Stimulated activated CD8-positive, alpha-beta memory T cell treated with anti-CD3 and anti-CD28 coated beads, Interleukin-15, amount 100 ng/mL, for 1 hour (primary cell): ENCODE data around the gene IP6K3.

Experiments used
- DNase-seq: peaks from one replicate; pipeline ENCODE4 v3.0.0-alpha.2; 2020; ENCODE audit warnings: low read depth

The IP6K3 gene

DNA sequence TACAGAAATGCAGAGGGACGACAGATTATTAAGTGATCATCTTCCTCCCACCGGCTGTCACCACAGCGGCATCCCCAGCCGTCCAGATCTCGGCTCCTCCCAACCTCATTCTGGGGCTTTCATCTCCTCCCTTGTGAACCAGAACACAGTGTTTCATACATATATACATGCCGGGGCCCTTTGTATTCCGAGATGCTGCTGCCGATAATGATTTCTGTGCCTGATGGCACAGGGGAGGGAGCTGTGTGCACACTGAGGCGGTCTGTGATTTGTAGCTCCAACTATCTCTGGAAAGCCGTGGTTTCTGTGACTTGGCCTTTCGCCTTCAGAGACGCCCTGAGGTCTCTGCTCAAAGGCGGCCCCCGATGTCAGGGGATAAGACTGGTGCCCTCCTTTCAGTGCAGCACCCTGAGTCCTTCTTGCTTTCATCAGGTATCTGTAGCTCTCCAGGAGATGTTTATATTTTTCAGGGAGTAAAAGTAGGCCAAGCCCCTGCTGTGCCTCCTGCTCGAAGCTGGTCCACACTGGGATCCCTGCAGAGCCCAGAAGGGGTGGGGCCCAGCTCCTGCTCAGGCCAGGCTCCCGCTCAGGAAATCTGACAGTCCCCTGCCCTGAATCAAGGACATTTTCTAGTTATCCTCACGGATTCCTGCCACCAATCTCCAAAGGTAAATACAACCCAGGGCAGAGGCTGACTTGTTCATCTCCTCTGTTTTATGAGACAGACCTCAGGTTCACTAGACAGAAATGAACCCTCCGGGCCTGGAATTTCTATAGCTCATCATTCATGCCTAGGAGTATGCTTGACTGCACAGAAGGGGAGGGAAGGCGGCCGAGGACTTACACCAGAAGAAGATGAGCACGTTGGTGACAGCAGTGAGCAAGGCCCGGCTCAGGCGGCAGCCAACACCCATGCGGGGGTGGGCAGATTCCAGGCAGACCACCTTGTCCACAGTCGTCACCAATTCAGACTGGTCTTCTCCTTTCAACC lies 31.0 kb upstream of the IP6K3 start:
- no peak for DNase-seq

DNA sequence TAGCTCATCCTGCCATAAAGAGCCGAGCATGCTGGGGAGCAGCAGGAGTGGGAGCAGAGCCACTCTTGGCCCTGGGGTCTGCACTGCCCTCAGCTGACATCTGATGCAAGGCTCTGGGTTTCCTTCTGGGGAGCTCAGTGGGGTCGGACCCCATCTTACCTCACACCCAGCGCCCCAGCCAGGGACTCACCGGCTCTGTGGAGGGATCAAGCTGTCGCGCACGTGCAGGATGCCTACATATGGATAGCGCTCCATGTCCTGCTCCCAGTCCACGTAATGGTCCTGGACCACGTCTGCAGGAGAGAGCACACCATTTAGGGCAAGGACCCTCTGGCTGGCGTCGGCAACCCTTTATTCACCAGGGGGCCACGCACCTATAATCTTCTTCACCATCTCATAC lies 30.1 kb upstream of the IP6K3 start:
- no peak for DNase-seq

DNA sequence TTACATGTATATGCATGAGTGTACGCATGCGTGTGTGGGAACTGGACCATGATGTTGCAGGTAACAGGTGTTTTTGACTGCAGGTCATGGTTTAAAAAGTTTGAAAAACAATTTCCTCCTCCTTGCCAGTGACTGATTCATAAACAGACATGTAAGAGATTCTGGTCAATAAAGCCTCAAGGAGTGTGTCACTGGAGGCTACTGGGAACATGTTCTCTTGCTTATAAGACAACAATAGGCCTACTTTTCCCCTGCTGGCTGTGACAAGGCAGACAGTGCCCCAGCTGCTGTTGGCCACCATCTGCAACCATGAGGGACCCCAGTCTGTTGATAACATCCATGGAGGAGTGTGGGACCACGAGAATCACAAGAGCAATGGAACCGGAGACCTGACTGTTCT lies 29.5 kb upstream of the IP6K3 start:
- DNase-seq, result no peak

DNA sequence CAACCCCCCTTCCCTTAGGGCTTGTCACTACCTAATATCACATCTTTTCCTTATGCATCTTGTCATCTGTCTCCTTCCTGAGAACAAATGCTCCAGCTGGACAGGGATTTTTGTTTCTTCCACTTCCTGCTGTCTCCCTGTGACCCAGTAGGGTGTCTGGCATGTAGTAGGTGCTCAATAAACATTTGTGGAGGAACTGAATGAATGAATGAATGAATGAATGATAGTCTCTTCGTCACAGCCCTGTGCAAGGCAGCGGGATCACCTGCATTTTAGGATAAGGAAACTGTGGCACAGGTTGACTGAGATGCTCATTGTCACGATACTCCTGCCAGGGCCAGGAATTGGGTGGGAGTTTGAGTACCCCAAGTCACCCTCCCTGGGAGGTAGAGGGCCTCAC lies 28.1 kb upstream of the IP6K3 start:
- no peak for DNase-seq

DNA sequence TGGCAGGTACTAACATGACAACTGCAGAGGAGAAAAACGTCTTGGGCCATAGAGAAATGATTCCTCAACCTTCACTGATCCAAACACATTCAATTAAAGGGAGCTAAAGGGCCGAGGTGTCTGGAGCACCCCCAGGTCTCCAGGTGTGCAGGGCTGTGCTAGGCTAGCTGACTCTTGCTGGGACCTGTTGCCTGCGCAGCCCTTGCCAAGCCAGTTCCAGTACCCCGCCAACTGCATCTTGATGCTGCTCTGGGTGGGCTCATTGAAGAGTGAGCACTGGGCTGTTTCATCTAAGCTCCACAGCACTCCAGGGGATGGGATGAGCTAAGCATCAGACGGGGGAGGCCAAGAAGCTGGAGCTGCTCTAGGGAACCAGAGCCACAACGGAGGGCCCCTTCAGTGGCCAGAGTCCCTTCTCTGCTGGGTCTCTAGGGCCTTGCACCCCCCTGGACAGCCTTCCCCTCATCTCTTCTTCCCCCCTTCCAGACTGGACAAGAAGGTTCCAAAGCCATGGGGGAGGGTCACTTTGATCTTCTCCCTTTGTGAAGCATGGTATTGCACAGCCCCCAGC lies 26.3 kb upstream of the IP6K3 start:
- no peak for DNase-seq

DNA sequence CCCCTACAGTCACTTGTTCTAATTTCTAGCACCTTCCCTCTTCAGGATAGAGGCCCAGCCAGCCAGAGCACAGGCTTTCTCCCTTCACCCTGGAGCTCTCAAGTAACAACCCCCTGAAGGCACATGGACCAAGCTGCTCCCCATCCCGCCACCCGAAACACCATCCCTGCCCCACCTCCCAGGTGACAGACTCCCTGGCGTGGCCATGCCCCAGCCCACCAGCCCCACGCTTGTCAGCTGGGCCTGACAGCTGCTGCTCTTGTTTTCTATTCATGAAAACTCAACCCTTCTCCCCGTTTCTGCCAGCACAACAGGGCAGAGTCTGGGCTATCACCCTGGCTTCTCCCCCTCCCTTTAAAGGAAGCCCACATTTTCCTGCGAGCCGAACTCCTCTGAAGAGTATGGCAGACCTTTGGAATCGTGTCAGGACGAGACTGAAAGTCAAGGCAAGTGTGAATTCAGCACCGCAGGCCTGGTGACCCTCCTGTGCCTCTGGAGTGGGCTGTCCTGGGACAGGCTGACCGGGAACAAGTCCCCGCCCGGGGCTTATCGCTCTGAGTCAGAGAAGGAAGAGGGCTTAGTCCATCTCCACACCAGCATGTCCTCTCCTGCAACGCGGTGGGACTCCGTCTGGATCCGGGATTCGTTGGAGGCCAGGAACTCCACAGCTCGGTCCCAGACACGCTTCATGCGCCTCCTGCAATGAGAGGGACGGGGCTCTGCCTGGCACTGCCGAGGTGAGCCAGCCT lies 25.6 kb upstream of the IP6K3 start:
- no peak for DNase-seq

DNA sequence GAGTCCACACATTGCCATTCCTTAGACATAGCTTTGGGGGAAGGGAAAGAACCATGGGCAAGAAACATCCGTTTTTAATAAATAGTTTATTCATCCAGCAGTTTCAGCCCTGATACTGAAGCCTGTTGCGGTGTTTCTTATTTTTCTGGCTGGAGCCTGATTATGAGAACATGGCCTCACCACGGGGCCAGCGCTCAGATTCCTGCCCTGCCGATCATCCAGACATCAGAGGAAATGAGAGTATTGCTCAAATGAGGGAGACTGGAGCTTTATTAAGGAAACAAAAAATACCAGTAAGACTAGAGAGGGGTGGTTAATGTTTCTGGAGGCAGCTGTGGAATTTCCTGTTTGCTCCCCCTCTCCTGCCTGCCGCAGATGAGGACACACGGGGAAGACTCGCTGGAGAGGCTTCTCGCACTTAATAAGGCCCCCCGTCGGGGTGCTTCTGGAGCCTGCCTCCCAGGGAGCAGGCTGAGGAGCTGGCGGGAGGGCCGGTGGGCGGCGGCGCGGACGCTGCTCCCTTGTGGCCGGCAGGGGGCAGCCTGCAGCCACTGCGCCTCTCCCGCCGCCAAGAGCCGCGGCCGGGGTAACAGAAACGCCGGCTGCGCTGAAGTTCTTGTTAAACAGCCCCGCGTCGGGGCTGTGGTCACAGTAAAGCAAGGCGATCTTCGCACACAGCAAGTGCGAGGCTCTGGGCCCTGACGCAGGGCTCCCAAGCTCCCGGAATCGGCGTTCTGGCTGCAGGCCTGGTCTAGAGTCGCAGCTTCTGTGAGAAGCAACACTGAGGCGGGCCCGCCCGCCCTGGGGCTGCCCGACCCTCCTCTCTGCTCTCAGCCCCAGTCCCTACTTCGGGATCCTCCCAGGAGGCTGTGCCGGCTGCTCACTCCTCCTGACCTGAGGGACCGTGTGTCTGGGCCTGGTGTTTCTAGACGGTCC lies 24.7 kb upstream of the IP6K3 start:
- peak; percentile 24 for DNase-seq

DNA sequence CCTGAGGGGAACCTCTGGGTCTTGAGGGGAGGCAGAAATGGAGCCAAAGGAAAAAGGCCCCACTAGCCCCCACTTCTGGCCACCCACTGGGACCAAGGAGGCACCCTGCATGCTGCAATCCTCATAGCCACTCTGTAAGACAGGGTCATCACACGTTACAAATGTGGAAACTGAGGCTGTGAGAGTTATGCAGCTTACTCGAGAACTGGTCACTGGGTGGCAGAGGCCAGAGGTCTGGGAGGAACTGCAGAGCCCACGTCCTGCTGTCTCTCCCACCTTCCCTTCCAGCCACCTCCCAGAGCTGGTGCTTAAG lies 24.1 kb upstream of the IP6K3 start:
- DNase-seq, result no peak

DNA sequence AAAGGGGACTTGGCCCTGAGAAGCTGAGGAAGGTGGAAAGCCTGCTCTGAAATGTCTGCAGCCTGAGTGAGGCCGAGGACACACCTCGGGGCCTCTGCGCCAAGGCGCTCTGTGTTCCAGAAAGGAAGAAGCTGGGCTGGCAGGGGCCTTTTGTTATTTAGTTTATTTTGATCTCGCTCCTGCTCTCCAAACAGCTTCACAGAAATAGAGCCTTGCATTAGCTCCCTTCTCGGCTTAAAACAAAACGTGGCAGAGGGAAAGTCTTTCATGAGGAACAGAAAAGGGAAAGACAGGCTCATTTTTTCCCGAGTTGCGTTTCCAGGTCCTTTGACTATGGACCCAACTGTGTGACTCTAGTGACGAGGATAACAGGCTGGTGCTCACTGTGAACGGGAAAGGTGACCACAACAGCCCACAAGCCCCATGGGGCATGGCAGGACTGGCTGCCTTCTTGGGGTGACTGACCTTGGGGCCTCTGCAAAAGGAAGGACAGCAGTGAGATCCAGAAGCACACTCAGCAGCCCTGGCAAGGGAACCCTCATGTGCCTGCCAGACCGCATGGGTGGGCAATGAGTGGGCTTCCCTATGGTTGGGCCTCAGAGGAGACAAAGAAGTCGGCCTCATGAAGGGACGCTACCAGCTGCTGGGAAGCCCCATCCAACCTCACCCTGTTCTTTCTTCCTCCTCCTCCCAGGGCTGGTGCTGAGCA lies 23.6 kb upstream of the IP6K3 start:
- DNase-seq, result no peak

DNA sequence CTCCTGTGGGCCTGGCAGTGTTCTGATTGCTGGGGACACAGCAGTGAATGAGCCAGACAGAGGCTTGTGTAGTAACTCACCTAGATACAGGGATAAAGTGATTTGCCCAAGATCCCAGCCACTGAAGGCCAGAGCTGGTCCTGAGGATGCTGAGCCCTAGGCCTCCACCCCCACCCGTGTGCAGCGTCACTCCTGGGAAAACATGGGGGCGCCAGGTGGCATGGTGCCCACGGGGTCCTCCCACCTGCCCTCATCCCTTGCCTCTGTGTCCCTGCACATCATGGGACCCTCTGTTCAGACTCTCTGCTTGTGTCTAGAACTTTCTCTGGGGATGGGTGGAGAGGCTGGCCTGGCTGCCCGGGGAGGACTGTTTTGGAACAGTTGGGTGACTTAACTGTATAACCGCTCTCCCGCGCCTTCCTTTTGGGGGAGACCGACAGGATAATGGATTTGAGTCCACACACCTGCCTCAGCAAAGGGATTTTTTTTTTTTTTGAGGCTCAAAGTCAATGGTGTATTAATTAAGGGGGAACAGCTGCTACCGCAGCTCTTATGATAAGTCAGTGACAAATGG lies 22.6 kb upstream of the IP6K3 start:
- DNase-seq, result no peak

DNA sequence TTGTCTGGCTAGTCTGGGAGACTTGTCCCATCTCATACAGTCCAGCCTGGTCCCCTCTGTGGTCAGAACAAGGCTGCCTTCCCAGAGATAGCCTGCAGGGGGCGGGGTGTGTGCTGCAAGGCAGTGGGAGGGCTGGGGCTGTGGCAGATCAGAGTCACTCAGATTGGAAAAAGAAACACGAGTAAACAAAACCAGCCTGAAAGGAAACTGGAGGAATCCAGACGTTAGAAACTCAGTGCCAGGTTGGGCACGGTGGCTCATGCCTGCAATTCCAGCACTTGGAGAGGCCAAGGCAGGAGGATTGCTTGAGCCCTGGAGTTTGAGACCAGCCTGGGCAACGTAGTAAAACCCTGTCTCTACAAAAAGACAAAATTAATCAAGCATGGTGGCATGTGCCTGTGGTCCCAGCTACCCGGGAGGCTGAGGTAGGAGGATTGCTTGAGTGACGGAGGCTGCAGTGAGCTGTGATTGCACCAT lies 22.0 kb upstream of the IP6K3 start:
- DNase-seq, result peak; percentile 58

DNA sequence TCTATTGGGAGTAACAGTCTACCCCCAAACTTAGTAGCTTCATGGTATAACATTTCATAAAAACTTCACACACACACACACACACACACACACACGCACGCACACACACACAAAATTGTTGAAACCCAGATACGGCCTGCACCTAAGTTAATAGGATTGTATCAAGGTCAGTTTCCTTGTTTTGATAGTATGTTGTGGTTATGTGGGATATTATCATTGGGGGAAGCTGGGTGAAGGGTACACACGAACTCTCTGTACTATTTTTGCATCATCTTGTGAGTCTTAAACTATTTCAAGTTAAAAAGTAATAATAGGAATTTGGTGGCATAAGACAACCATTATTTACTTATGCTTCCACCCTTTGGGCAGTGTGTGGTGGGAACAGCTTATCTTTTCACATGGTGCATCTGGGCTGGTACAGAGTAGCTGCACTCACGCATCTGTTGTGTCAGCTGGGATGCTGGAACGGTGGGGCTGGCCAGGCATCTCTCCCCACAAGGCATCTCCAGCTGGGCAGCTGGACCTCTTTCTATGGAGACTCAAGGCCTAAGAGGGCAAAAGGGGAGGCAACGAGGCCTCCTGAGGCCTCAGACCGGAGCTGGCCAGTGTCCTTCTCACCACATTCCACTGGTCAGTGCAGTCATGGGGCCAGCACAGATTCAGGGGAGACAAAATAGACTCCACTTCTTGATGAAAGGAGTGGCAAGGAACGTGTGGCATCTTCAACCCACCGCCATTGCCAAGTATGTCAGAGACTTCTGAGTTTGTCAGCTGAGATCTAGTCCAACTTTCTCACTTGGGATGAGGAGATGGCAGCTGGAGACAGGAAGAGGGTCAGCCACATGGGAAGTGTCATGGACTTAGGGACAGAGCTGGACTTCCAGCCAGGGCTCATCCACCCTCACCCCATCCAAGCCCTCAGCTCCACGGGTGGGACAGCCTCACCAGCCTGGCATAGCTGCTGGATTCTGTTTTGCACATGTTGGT lies 20.5 kb upstream of the IP6K3 start:
- no peak for DNase-seq

DNA sequence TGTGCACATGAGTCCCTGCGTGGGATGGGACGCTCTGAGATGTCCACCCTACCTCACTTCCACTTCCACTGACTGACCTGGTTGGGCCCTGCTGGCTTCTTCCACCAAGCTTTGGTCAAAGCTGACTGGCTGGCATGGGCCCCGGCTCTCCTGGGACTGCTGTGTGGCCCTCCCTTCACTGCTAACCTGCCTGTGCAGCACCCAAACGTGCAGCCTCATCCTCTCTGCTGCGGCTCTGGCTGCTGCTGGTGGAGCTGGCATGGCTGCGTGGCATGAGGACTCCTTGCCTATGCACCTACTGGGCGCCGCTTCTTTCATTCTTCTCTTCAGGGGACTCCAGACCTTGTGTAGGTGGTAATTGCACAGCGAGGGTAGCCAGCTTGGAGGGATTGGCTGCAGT lies 18.7 kb upstream of the IP6K3 start:
- no peak for DNase-seq

DNA sequence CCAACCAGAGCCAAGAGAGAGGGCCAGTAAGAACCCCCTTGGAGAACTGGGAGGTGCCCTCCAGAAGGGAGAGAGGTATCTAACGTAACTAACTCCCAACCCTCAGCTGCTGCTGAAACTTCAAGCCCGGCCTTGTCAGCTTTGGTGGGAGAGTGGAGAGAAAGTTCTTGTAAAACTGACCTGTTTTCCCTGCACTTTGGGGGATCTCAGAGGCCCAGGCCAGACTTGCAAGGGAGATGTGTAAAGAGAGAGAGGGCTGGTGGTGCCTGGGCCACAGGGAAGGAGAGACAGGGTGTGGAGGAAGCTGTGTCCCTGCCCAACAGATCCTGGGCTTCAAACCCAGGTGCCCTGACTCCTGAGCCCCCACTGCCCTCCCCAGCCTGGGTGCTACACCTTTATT lies 17.3 kb upstream of the IP6K3 start:
- DNase-seq, result no peak

DNA sequence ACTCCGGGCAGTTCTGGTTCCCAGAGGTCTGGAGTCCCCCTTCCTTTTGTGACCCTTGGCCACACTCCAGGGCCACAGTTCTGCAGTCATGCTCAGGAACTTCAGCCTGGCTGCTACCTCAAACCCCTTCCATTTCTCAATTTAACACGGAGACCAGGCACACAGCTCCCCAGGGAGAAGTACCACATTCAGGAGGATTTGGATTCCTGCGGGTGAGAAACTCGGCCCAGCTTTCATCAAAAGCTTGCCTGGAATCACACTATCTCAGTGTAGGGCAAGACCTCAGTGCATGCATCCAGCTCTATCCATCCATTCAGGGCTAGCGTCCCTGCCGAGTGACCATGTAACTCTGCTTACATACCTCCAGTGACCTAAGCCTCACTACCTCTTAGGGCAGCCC lies 16.8 kb upstream of the IP6K3 start:
- no peak for DNase-seq

DNA sequence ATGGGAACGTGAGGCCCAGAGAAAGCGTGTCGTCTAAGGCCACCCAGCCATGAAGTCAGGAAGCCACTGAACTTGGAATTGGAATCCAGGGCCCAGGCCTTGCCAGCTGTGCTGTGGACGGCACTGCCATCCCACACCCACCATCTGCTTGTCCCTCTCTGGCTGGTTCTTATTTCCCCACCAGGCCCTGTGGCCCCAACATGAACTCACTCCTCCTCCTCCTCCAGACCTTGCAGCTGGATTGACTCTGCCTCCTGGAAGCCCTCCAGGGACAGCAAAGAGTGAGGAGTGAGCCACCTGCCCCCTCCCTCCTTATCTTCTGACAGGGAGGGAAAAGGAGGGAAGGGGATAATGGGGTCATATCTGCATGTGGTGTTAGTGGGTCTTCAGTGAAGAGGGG lies 16.0 kb upstream of the IP6K3 start:
- no peak for DNase-seq

DNA sequence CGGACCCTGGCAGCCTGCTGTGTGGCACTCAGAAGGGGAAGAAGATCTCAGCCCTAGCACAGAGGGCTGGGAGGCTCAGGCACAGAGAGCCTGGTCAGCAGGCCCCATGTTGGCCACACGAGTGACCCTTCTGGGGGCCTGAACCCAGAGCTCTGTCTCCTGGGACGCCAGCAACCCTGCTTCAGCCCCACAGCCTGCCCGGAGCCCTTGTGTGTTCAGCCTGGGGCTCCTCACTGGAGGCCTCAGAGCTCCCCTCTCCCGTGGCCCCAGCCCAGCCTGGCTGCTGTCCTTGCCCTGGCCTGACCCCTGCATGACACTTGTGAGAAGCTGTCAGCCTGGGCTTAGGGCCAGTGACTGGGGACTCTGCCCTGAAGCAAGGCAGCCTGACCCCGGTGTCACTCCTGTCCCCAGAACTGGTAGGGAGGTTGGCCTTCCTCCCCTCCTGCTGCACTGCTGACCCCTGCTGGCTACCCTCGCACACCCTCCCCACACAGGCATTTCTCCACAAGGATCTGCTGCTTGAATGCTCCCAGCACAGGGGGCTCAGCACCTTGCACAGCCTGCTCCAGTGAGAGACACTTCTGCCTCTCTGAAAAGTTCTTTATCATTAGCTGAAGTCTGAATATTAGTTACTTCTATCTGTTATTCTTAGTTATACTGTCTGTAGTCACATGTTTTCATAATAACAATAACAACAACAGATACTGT lies 15.4 kb upstream of the IP6K3 start:
- DNase-seq, result no peak

DNA sequence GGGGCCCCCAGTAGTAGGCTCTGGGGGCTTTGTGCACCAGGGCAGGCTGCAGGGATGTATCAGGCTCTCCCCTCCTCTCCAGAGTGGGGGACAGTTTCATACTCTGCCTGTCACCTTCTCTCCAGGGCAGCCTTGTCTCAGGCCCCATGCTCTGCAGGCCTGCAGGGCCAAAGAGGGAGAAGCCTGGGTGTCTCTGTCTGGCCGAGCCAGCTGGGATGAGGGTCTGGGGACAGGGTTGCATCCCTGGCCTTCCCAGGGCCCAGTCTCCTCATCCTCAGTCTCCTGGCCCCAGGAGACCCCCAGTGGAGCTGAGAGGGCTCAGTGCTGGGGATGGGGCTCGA lies 14.8 kb upstream of the IP6K3 start:
- DNase-seq, result no peak
